Measurements from ENCODE around the gene FRS3. TPM values are rescaled to one million over a fixed set of nuclear protein-coding genes. Genes with fewer than 3 reads are reported as not detected.

FRS3 gene
- total and polyA plus RNA-seq, 8 donors, result 5.3 to 10.9 (median 9.0) TPM

DNA sequence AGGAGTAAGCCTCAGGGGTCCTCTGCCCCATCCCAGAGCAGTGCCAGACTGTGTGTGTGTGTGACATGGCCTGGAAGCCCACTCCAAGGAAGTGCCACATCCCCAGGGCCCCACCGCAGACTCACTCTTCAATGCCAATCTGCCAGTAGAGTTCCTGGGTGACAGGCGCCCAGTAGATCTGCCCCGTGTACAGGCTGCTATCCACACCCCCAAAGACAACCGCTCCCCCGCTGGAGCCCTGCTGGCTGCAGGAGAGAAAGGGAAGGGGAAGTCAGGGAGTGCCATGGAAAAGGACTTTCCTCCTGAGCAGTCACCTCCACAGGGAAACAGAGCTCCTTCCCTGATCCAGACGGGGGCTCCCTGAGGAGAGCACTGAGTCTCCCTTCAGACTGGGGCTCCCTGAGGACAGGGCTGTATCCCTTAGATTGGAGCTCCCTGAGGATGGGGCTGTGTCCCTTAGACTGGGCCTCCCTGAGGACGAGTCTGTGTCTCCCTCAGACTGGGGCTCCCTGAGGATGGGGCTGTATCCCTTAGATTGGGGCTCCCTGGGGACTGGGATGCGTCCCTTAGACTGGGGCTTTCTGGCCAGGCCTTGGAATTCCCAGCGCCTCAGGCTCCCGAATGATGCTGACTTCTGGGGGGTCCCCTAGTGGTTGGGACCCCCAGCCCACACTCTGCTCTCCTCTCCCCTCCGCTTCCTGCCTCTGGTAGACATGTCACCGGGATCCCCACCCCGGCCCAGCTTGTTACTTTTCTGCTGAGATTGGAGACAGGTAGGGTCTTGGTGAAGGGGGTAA, 39.1 kb downstream of the FRS3 start:
- Histone ChIP-seq H3K27ac (no peak overlapping the region), H3K36me3 (no peaks in the 10 kb centered on the region), H3K9me3 (no peaks in the 10 kb centered on the region), H3K4me1 (peaks cover 4 to 7% of the 10 kb centered on the region in 2 donors), H3K27me3 (no peaks in the 10 kb centered on the region), H3K4me3 (no peak overlapping the region)
- TF ChIP-seq, protein P1, sequence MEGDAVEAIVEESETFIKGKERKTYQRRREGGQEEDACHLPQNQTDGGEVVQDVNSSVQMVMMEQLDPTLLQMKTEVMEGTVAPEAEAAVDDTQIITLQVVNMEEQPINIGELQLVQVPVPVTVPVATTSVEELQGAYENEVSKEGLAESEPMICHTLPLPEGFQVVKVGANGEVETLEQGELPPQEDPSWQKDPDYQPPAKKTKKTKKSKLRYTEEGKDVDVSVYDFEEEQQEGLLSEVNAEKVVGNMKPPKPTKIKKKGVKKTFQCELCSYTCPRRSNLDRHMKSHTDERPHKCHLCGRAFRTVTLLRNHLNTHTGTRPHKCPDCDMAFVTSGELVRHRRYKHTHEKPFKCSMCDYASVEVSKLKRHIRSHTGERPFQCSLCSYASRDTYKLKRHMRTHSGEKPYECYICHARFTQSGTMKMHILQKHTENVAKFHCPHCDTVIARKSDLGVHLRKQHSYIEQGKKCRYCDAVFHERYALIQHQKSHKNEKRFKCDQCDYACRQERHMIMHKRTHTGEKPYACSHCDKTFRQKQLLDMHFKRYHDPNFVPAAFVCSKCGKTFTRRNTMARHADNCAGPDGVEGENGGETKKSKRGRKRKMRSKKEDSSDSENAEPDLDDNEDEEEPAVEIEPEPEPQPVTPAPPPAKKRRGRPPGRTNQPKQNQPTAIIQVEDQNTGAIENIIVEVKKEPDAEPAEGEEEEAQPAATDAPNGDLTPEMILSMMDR (IDR thresholded peaks at IDR 0.05), result no peak
- DNase-seq (no peak), ATAC-seq (no peak)
- intact Hi-C loops (cut with DNase I), result no loop called here

DNA sequence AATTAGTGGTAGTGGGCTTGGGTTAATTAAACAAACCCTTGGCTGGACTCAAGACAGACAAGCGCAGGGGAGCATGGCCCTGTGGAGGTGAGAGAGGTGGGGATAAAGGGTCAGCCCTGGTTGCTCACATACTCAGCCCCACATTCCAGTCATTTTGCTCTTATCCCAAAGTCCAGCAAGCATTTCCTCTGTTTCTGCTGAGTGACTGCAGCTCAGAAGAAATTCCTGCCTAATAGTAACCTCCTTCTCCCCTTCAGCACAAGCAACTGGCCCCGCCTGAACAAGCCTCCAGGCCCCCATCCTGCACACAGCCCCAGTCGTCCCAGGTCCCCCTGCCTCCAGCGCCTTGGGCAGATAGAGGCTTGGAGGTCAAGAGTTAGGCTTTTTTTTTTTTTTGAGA, 40.7 kb downstream of the FRS3 start:
- DNase-seq, result no peak
- H3K27me3 ChIP-seq, result no peaks in the 10 kb centered on the region
- H3K27ac ChIP-seq, result no peak overlapping the region
- intact Hi-C loops (cut with DNase I), result no loop called here
- TF ChIP-seq, protein P1 (IDR thresholded peaks at IDR 0.05), result no peak
- H3K4me1 ChIP-seq, result peaks cover 4 to 8% of the 10 kb centered on the region in 2 donors
- no peak for ATAC-seq
- H3K36me3 ChIP-seq, result no peaks in the 10 kb centered on the region
- no peaks in the 10 kb centered on the region for H3K9me3 ChIP-seq
- H3K4me3 ChIP-seq, result no peak overlapping the region

DNA sequence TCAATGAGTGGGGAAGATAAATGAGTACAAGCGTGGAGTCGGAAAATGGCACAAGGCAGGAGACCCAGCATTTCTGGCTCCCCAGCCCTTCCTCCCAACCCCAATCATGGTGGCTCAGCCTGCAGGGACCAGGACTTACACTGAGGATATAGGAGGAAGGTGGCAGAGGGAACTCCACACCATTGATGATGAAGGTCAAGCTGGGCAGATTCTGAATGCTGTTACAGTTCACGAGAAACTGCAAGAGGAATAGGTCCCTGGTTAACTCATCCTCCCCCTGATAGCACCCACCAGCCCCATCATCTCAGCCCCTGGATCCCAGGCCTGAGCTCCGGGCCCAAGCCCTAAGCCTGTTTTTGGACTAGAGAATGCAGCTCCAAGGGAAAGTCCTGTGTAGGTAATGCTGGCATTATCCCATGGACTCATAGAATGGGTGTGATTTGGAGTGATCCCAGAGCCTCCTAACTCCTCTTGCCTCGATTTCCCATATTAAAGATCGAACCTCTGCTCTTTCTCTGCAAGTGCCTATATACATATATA, 42.0 kb downstream of the FRS3 start:
- DNase-seq (no peak), ATAC-seq (no peak)
- TF ChIP-seq, protein P1 (IDR thresholded peaks at IDR 0.05), result no peak
- intact Hi-C loops (cut with DNase I), result no loop called here
- Histone ChIP-seq H3K4me1 (peaks cover 11 to 20% of the 10 kb centered on the region in 2 donors), H3K27me3 (no peaks in the 10 kb centered on the region), H3K4me3 (no peak overlapping the region), H3K9me3 (no peaks in the 10 kb centered on the region), H3K36me3 (no peaks in the 10 kb centered on the region), H3K27ac (no peak overlapping the region)

DNA sequence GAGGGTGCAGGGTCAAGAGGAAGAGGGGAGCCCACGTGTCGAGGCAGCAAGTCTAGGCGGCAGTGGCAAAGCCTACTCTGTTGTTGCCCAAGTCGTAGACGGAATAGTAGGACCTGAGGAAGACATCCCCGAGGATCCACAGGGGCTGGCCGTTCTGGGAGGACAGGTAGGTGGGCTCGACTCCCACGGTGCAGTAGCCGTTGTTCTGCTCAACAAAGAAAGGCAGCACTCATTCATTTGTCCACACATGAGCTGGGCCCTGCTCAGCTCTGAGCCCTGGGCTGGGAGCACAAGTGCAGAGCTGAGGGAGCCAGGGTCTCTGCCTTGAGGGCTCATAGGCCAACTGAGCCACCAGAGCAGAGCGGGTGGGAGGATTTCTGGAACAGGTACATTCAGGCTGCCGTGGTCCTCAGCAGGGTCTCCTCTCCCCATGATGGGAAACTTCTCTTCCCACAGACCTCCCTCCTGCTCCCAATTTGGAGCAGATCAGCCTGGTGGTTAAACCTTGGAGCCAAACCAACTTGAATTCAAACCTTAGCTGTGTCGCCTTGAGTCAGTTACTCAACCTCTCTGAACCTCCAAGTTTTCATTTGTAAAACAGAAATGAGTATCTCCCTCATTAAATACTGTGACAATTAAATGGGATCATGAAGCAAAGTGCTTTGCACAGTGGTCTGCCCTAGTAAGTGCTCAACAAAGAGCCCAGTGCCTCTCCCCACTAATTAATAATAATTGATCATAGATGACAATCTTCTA, 42.7 kb downstream of the FRS3 start:
- H3K27ac ChIP-seq, result no peak overlapping the region
- H3K4me3 ChIP-seq, result no peak overlapping the region
- H3K4me1 ChIP-seq, result peaks cover 12 to 27% of the 10 kb centered on the region in 2 donors
- intact Hi-C loops (cut with DNase I), result no loop called here
- H3K9me3 ChIP-seq, result no peaks in the 10 kb centered on the region
- no peaks in the 10 kb centered on the region for H3K36me3 ChIP-seq
- DNase-seq, result peak in 1 of 4 donors; percentile 34
- ATAC-seq, result no peak
- no peaks in the 10 kb centered on the region for H3K27me3 ChIP-seq
- TF ChIP-seq, protein P1 (IDR thresholded peaks at IDR 0.05), result no peak

Measured in left lung (tissue), 10 donors.